Measurements from ENCODE around the gene FMN1.
A peak's percentile ranks its signal among the peaks of the same experiment; 100 is the strongest.
"Not testable (repeated sequence)": the region's sequence is repeated elsewhere in the genome, so short reads cannot be mapped to it uniquely, and the experiment has no call there.

The FMN1 gene

GRCh38 chr15:32953533-32953910 lies 241.0 kb downstream of the FMN1 start:
- no peak for DNase-seq

- no peak for DNase-seq
Measured at GRCh38 chr15:32952901-32953532, 241.5 kb downstream of the FMN1 start.

GRCh38 chr15:32951736-32952464 lies 242.6 kb downstream of the FMN1 start:
- DNase-seq: no peak

GRCh38 chr15:32950051-32950450 lies 244.5 kb downstream of the FMN1 start:
- not testable (repeated sequence) for DNase-seq

- no peak for DNase-seq
Measured at GRCh38 chr15:32946210-32946609, 248.3 kb downstream of the FMN1 start.

- no peak for DNase-seq
Measured at GRCh38 chr15:32944431-32944830, 250.1 kb downstream of the FMN1 start.

GRCh38 chr15:32943711-32944110 lies 250.8 kb downstream of the FMN1 start:
- DNase-seq: no peak

GRCh38 chr15:32942401-32942841 lies 252.1 kb downstream of the FMN1 start:
- no peak for DNase-seq

GRCh38 chr15:32941823-32942222 lies 252.7 kb downstream of the FMN1 start:
- DNase-seq: peak; percentile 51

GRCh38 chr15:32936976-32937375 lies 257.5 kb downstream of the FMN1 start:
- DNase-seq: no peak

GRCh38 chr15:32936283-32936918 lies 258.1 kb downstream of the FMN1 start:
- peak; percentile 41 for DNase-seq

- no peak for DNase-seq
Measured at GRCh38 chr15:32935139-32935538, 259.4 kb downstream of the FMN1 start.

GRCh38 chr15:32933236-32933635 lies 261.3 kb downstream of the FMN1 start:
- no peak for DNase-seq

- DNase-seq: no peak
Measured at GRCh38 chr15:32928876-32929275, 265.6 kb downstream of the FMN1 start.

- no peak for DNase-seq
Measured at GRCh38 chr15:32927124-32927523, 267.4 kb downstream of the FMN1 start.

- DNase-seq: no peak
Measured at GRCh38 chr15:32923176-32923575, 271.3 kb downstream of the FMN1 start.

- no peak for DNase-seq
Measured at GRCh38 chr15:32922541-32922940, 272.0 kb downstream of the FMN1 start.

- DNase-seq: peak; percentile 33
Measured at GRCh38 chr15:32919749-32920414, 274.6 kb downstream of the FMN1 start.

GRCh38 chr15:32918547-32918946 lies 276.0 kb downstream of the FMN1 start:
- no peak for DNase-seq

GRCh38 chr15:32910839-32911238 lies 283.7 kb downstream of the FMN1 start:
- DNase-seq: no peak

GRCh38 chr15:32909431-32909830 lies 285.1 kb downstream of the FMN1 start:
- DNase-seq: no peak

GRCh38 chr15:32908872-32909271 lies 285.6 kb downstream of the FMN1 start:
- DNase-seq: no peak

GRCh38 chr15:32908135-32908801 lies 286.2 kb downstream of the FMN1 start:
- no peak for DNase-seq

Data from NCI-H82 (cell line).